ENCODE measurements around the gene WDR86. TPM values are rescaled to one million over a fixed set of nuclear protein-coding genes. Genes with fewer than 3 reads are reported as not detected.

The WDR86 gene
- 0.41 TPM for total RNA-seq
- long read RNA-seq, result 0 reads

GRCh38 chr7:151409667-151410404, at the start of gene WDR86:
TSS of gene WDR86 (minus strand) at chr7:151410038. CDS start at chr7:151409589, 449 bp downstream.
- intact Hi-C loops (cut with DNase I), result no loop called here
- no peak for DNase-seq (ENCODE audit: missing footprints)
- no peak for ATAC-seq

GRCh38 chr7:151457534-151457933, 47.7 kb upstream of the WDR86 start:
- DNase-seq (ENCODE audit: missing footprints), result no peak
- intact Hi-C loops (cut with DNase I), result no loop called here
- ATAC-seq, result no peak

- ATAC-seq (no peak), DNase-seq (ENCODE audit: missing footprints) (no peak)
- intact Hi-C loops (cut with DNase I), result no loop called here
These were observed 46.9 kb upstream of the WDR86 start for GRCh38 chr7:151456782-151457181.

- DNase-seq (ENCODE audit: missing footprints) (no peak), ATAC-seq (no peak)
- intact Hi-C loops (cut with DNase I), result no loop called here
These were observed 46.4 kb upstream of the WDR86 start for GRCh38 chr7:151456276-151456675.

- DNase-seq (ENCODE audit: missing footprints), result no peak
- intact Hi-C loops (cut with DNase I), result no loop called here
- no peak for ATAC-seq
These were observed 45.9 kb upstream of the WDR86 start for GRCh38 chr7:151455690-151456089.

GRCh38 chr7:151454932-151455530, 45.2 kb upstream of the WDR86 start:
- ATAC-seq, result no peak
- no peak for DNase-seq (ENCODE audit: missing footprints)
- intact Hi-C loops (cut with DNase I), result no loop called here

- intact Hi-C loops (cut with DNase I), result no loop called here
- ATAC-seq (no peak), DNase-seq (ENCODE audit: missing footprints) (no peak)
These were observed 44.5 kb upstream of the WDR86 start for GRCh38 chr7:151454305-151454704.

GRCh38 chr7:151453326-151453791, 43.5 kb upstream of the WDR86 start:
- ATAC-seq, result no peak
- intact Hi-C loops (cut with DNase I), result no loop called here
- no peak for DNase-seq (ENCODE audit: missing footprints)

GRCh38 chr7:151452680-151453325, 43.0 kb upstream of the WDR86 start:
- ATAC-seq, result no peak
- DNase-seq (ENCODE audit: missing footprints), result no peak
- intact Hi-C loops (cut with DNase I), result no loop called here

- intact Hi-C loops (cut with DNase I), result no loop called here
These were observed 42.1 kb upstream of the WDR86 start for GRCh38 chr7:151451626-151452571.

GRCh38 chr7:151451156-151451555, 41.3 kb upstream of the WDR86 start:
- DNase-seq (ENCODE audit: missing footprints) (no peak), ATAC-seq (no peak)
- intact Hi-C loops (cut with DNase I), result no loop called here

More at GRCh38 chr7:151451626-151452571, 42.1 kb upstream of the WDR86 start:
- no peak for DNase-seq (ENCODE audit: missing footprints)
- no peak for ATAC-seq

GRCh38 chr7:151449990-151450389, 40.2 kb upstream of the WDR86 start:
- no peak for ATAC-seq
- intact Hi-C loops (cut with DNase I), result no loop called here
- DNase-seq (ENCODE audit: missing footprints), result no peak

- ATAC-seq (peak; percentile 91), DNase-seq (ENCODE audit: missing footprints) (no peak)
- intact Hi-C loops (cut with DNase I), result loop anchor here (1.0 kb wide), 1 partner anchor 80 kb away; no protein-coding TSS in a partner anchor
These were observed 38.7 kb upstream of the WDR86 start for GRCh38 chr7:151448261-151449252.

GRCh38 chr7:151447901-151448260, 38.0 kb upstream of the WDR86 start:
- no peak for ATAC-seq
- no peak for DNase-seq (ENCODE audit: missing footprints)
- intact Hi-C loops (cut with DNase I), result loop anchor here (1.0 kb wide), 1 partner anchor 80 kb away; no protein-coding TSS in a partner anchor

GRCh38 chr7:151447312-151447711, 37.5 kb upstream of the WDR86 start:
- intact Hi-C loops (cut with DNase I), result no loop called here
- ATAC-seq (no peak), DNase-seq (ENCODE audit: missing footprints) (peak; percentile 45)

GRCh38 chr7:151446412-151446811, 36.6 kb upstream of the WDR86 start:
- ATAC-seq (no peak), DNase-seq (ENCODE audit: missing footprints) (no peak)
- intact Hi-C loops (cut with DNase I), result no loop called here

- ATAC-seq (no peak), DNase-seq (ENCODE audit: missing footprints) (no peak)
- intact Hi-C loops (cut with DNase I), result no loop called here
These were observed 34.8 kb upstream of the WDR86 start for GRCh38 chr7:151444632-151445031.

All from Right ventricle myocardium inferior (tissue), 1 donor.